Lower leg skin (tissue), 4 donors: ENCODE results near the gene OTULIN. TPM values are rescaled to one million over a fixed set of nuclear protein-coding genes. Genes with fewer than 3 reads are reported as not detected.

ENCODE experiments used
- DNase-seq, 2 donors: peaks; one replicate each; pipeline ENCODE4 v3.0.0-alpha.2; 2019; ENCODE audit warnings: low spot score in 2 of 2
- H3K4me3 ChIP-seq: fragments of 200-600 bp; sonication (generic); 2 replicates; pipeline ENCODE4 v1.5.1; 2017; ENCODE audit warnings: mild to moderate bottlenecking, low read depth; ENCODE audit not compliant: poor library complexity, severe bottlenecking
- CTCF ChIP-seq, 3 donors: fragments of 450-650 bp; IDR thresholded peaks; one replicate each; pipeline ENCODE4 v1.5.1; 2016; ENCODE audit warnings: antibody characterized with exemption in 3 of 3, mild to moderate bottlenecking in 3 of 3, moderate library complexity in 2 of 3
- POLR2A ChIP-seq, 2 donors: fragments of 450-650 bp; IDR thresholded peaks; one replicate each; pipeline ENCODE4 v1.6.1; 2016 to 2017; ENCODE audit warnings: antibody characterized with exemption in 2 of 2, mild to moderate bottlenecking in 1 of 2, moderate library complexity in 1 of 2
- WGBS, 2 donors: methylation state at CpG; one replicate each; pipeline ENCODE4 v1.1.5; 2018; 5-methylcytosine and 5-hydroxymethylcytosine counted together
- intact Hi-C: fragments of 100-400 bp; cut with DNase I; formaldehyde crosslinking; loops from one replicate; pipeline ENCODE4 v1.15.0; 2023; ENCODE audit warnings: low total_unique reads
- total RNA-seq, 4 donors: library from RNA; depleted of rRNA; stranded (reverse); fragments of >200 nt; gene quantifications; one replicate each; pipeline ENCODE4 v1.1.0, GENCODE V29; 2016

The OTULIN gene
- total RNA-seq, 4 donors from 2014 or later: 52.4 to 131 (median 82.1) TPM

- no peak for TF ChIP-seq CTCF (IDR thresholded peaks at IDR 0.05)
- no peak overlapping the region for H3K4me3 ChIP-seq
- intact Hi-C loops: no loop called here
- DNase-seq: peak in 1 of 2 donors; percentile 73
- 93 to 94% methylated on average over 8 of the region's 8 CpGs for WGBS, 2 donors
Measured at GRCh38 chr5:14705556-14705955, 41.0 kb downstream of the OTULIN start.

GRCh38 chr5:14706615-14707021 lies 42.1 kb downstream of the OTULIN start:
- intact Hi-C loops: no loop called here
- WGBS, 2 donors: 27 to 31% methylated on average over 6 of the region's 6 CpGs
- H3K4me3 ChIP-seq: no peak overlapping the region
- TF ChIP-seq POLR2A (IDR thresholded peaks at IDR 0.05): no peak
- no peak for TF ChIP-seq CTCF (IDR thresholded peaks at IDR 0.05)
- DNase-seq: no peak

- intact Hi-C loops: no loop called here
- TF ChIP-seq CTCF (IDR thresholded peaks at IDR 0.05): no peak
- no peak for TF ChIP-seq POLR2A (IDR thresholded peaks at IDR 0.05)
- no peak overlapping the region for H3K4me3 ChIP-seq
- WGBS, 2 donors: 89 to 91% methylated on average over 9 of the region's 9 CpGs
- DNase-seq: peak in 1 of 2 donors; percentile 26
Measured at GRCh38 chr5:14707811-14708390, 43.4 kb downstream of the OTULIN start.

GRCh38 chr5:14708551-14708950 lies 44.0 kb downstream of the OTULIN start:
- WGBS, 2 donors: 93 to 94% methylated on average over 5 of the region's 5 CpGs
- intact Hi-C loops: no loop called here
- TF ChIP-seq POLR2A (IDR thresholded peaks at IDR 0.05): no peak
- no peak overlapping the region for H3K4me3 ChIP-seq
- DNase-seq: peak in 1 of 2 donors; percentile 18

- intact Hi-C loops: no loop called here
- TF ChIP-seq POLR2A (IDR thresholded peaks at IDR 0.05) (no peak), CTCF (IDR thresholded peaks at IDR 0.05) (no peak)
Measured at GRCh38 chr5:14710313-14710994, 45.9 kb downstream of the OTULIN start.

GRCh38 chr5:14712131-14712530 lies 47.6 kb downstream of the OTULIN start:
- WGBS, 2 donors: 89 to 91% methylated on average over 11 of the region's 11 CpGs
- DNase-seq: peak in 1 of 2 donors; percentile 63
- TF ChIP-seq POLR2A (IDR thresholded peaks at IDR 0.05): no peak
- TF ChIP-seq CTCF (IDR thresholded peaks at IDR 0.05): no peak
- no peak overlapping the region for H3K4me3 ChIP-seq
- intact Hi-C loops: no loop called here

More at GRCh38 chr5:14710313-14710994, 45.9 kb downstream of the OTULIN start:
- DNase-seq: peak in 1 of 2 donors; percentile 50
- H3K4me3 ChIP-seq: no peak overlapping the region
- WGBS, 2 donors: 90 to 92% methylated on average over 28 of the region's 28 CpGs
